SK-N-SH treated with all-trans-retinoic acid at 6 μM for 48 hours (cell line): ENCODE results near the gene EIF5A.

Experiments used
- ATAC-seq: fragments of 200-7000 bp; cut with Tn5 transposase; 3 replicates; pipeline ENCODE4 v1.9.1; 2020; ENCODE audit warnings: mild to moderate bottlenecking, moderate library complexity
- ARNTL ChIP-seq: fragments of 450-650 bp; formaldehyde crosslinking; IDR thresholded peaks from 2 replicates; pipeline ENCODE4 v1.5.0; 2020; ENCODE audit warnings: low read depth, mild to moderate bottlenecking, moderate library complexity, borderline replicate concordance
- BACH2 ChIP-seq: fragments of 250-450 bp; sonication (Bioruptor Pico); IDR thresholded peaks from 2 replicates; pipeline ENCODE4 v1.9.0; 2021; ENCODE audit warnings: mild to moderate bottlenecking, borderline replicate concordance
- CREB5 ChIP-seq: fragments of 250-450 bp; sonication (Bioruptor Pico); IDR thresholded peaks from 2 replicates; pipeline ENCODE4 v1.5.1; 2020; ENCODE audit warnings: low read depth, mild to moderate bottlenecking, moderate library complexity
- CSDC2 ChIP-seq: fragments of 250-450 bp; sonication (Bioruptor Pico); IDR thresholded peaks from 2 replicates; pipeline ENCODE4 v1.5.0; 2020; ENCODE audit warnings: mild to moderate bottlenecking, moderate library complexity
- ESRRG ChIP-seq: fragments of 250-450 bp; sonication (Bioruptor Pico); IDR thresholded peaks from 2 replicates; pipeline ENCODE4 v1.6.1; 2021; ENCODE audit warnings: mild to moderate bottlenecking
- ISL1 ChIP-seq: fragments of 250-450 bp; sonication (Bioruptor Pico); IDR thresholded peaks from 2 replicates; pipeline ENCODE4 v2.1.2; 2022; ENCODE audit warnings: mild to moderate bottlenecking, moderate library complexity
- OSR1 ChIP-seq: fragments of 250-450 bp; sonication (Bioruptor Pico); IDR thresholded peaks from 2 replicates; pipeline ENCODE4 v1.8.0; 2022; ENCODE audit warnings: moderate library complexity, mild to moderate bottlenecking, inconsistent platforms
- POU6F1 ChIP-seq: fragments of 250-450 bp; sonication (Bioruptor Pico); IDR thresholded peaks from 2 replicates; pipeline ENCODE4 v1.8.0; 2021; ENCODE audit warnings: low read depth, mild to moderate bottlenecking, moderate library complexity, borderline replicate concordance
- RARB ChIP-seq: fragments of 250-450 bp; sonication (Bioruptor Pico); IDR thresholded peaks from 2 replicates; pipeline ENCODE4 v1.8.0; 2021; ENCODE audit warnings: mild to moderate bottlenecking, moderate library complexity
- SNAI2 ChIP-seq: fragments of 250-450 bp; sonication (Bioruptor Pico); IDR thresholded peaks from 2 replicates; pipeline ENCODE4 v1.5.0; 2020; ENCODE audit warnings: mild to moderate bottlenecking, moderate library complexity
- TCF4 ChIP-seq: fragments of 250-450 bp; sonication (Bioruptor Pico); IDR thresholded peaks from 2 replicates; pipeline ENCODE4 v1.8.0; 2021; ENCODE audit warnings: mild to moderate bottlenecking, moderate library complexity, borderline replicate concordance
- TOX ChIP-seq: fragments of 250-450 bp; sonication (Bioruptor Pico); IDR thresholded peaks from 2 replicates; pipeline ENCODE4 v1.8.0; 2021; ENCODE audit warnings: mild to moderate bottlenecking, moderate library complexity, borderline replicate concordance
- TSHZ2 ChIP-seq: fragments of 250-450 bp; sonication (Bioruptor Pico); IDR thresholded peaks from 2 replicates; pipeline ENCODE4 v1.5.0; 2020; ENCODE audit warnings: mild to moderate bottlenecking, moderate library complexity
- ZC3H10 ChIP-seq: fragments of 250-450 bp; sonication (Bioruptor Pico); IDR thresholded peaks from 2 replicates; pipeline ENCODE4 v1.5.1; 2021; ENCODE audit warnings: mild to moderate bottlenecking, moderate library complexity
- ZFP3 ChIP-seq: fragments of 250-450 bp; sonication (Bioruptor Pico); IDR thresholded peaks from 2 replicates; pipeline ENCODE4 v1.5.0; 2020; ENCODE audit warnings: mild to moderate bottlenecking, moderate library complexity
- ZFP30 ChIP-seq: fragments of 450-650 bp; formaldehyde crosslinking; IDR thresholded peaks from 2 replicates; pipeline ENCODE4 v1.5.0; 2022; ENCODE audit warnings: mild to moderate bottlenecking, moderate library complexity
- ZNF565 ChIP-seq: fragments of 450-650 bp; formaldehyde crosslinking; conservative IDR thresholded peaks from 2 replicates; pipeline ENCODE4 v1.5.0; 2020; ENCODE audit warnings: low read depth, mild to moderate bottlenecking, moderate library complexity
- ZNF70 ChIP-seq: fragments of 450-650 bp; formaldehyde crosslinking; IDR thresholded peaks from 2 replicates; pipeline ENCODE4 v1.5.0; 2020; ENCODE audit warnings: mild to moderate bottlenecking, moderate library complexity
- ZNF8 ChIP-seq: fragments of 450-650 bp; formaldehyde crosslinking; IDR thresholded peaks from 2 replicates; pipeline ENCODE4 v1.5.0; 2020; ENCODE audit warnings: mild to moderate bottlenecking, moderate library complexity
- TF ChIP-seq, protein P1 (sequence below): fragments of 250-450 bp; sonication (Bioruptor Pico); IDR thresholded peaks from 2 replicates; pipeline ENCODE4 v1.8.0; 2020; ENCODE audit warnings: mild to moderate bottlenecking, moderate library complexity, borderline replicate concordance
- TF ChIP-seq, protein P2 (sequence below): fragments of 250-450 bp; sonication (Bioruptor Pico); IDR thresholded peaks from 2 replicates; pipeline ENCODE4 v1.5.1; 2021; ENCODE audit warnings: mild to moderate bottlenecking, moderate library complexity

The EIF5A gene

DNA sequence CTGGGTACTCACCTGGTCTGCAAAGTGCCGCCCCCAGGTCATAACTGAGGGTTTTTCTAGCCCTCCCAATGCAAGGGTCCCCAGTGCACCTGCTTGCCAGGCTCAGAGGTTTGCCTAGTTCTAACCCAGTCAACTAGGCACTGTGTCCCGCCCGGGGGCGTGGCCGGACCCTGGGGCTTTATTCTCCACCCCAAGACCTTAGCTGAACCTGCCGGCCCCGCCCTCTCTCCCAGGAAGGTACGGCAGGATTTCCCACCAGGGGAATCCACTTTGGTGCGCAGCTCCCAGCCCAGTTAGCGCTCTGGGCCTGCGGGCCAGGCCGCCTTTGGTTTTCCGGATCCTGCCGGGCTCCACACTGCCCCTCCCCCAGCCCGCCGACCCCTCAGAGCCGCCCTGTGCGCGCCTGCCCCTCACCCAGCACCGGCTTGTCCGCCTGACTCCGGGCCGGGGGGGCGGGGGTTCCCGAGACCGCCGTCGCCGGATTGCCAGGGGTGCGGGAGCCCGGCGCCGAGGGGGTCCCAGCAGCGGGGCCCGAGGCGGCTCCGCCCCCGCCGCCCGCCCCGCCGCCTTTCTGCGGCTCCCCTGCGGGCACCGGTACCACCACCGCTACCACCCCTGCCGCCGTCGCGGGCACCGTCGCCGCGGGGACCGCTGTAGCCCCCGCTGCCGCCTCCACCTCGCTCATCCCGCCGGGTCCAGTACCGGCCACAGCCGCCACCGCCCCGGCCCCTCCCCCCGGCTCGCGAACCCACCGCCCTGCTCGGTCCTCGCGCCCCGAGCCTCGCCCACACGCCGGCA, 13.4 kb upstream of the EIF5A start:
- ATAC-seq: no peak
- no peak for TF ChIP-seq TCF4
- TF ChIP-seq ESRRG (CRISPR knock-in tag): no peak
- no peak for TF ChIP-seq ARNTL (CRISPR knock-in tag)
- TF ChIP-seq, all 23 proteins: peak for 0

GRCh38 chr17:7294614-7295153, 12.7 kb upstream of the EIF5A start, which contains the start of gene YBX2:
TSS of gene YBX2 (minus strand) at chr17:7294639. CDS start at chr17:7294500, 139 bp downstream.
- ATAC-seq: peak; percentile 58
- TF ChIP-seq SNAI2 (CRISPR knock-in tag) (no peak), ZNF565 (CRISPR knock-in tag) (no peak), OSR1 (CRISPR knock-in tag) (no peak), ESRRG (CRISPR knock-in tag) (no peak), ZFP30 (CRISPR knock-in tag) (no peak), CREB5 (CRISPR knock-in tag) (no peak), ZC3H10 (no peak), ISL1 (CRISPR knock-in tag) (no peak), ZNF70 (no peak), TOX (CRISPR knock-in tag) (no peak), CSDC2 (CRISPR knock-in tag) (no peak), RARB (no peak), POU6F1 (no peak), ZNF8 (CRISPR knock-in tag) (no peak), ARNTL (CRISPR knock-in tag) (no peak), TCF4 (no peak)

DNA sequence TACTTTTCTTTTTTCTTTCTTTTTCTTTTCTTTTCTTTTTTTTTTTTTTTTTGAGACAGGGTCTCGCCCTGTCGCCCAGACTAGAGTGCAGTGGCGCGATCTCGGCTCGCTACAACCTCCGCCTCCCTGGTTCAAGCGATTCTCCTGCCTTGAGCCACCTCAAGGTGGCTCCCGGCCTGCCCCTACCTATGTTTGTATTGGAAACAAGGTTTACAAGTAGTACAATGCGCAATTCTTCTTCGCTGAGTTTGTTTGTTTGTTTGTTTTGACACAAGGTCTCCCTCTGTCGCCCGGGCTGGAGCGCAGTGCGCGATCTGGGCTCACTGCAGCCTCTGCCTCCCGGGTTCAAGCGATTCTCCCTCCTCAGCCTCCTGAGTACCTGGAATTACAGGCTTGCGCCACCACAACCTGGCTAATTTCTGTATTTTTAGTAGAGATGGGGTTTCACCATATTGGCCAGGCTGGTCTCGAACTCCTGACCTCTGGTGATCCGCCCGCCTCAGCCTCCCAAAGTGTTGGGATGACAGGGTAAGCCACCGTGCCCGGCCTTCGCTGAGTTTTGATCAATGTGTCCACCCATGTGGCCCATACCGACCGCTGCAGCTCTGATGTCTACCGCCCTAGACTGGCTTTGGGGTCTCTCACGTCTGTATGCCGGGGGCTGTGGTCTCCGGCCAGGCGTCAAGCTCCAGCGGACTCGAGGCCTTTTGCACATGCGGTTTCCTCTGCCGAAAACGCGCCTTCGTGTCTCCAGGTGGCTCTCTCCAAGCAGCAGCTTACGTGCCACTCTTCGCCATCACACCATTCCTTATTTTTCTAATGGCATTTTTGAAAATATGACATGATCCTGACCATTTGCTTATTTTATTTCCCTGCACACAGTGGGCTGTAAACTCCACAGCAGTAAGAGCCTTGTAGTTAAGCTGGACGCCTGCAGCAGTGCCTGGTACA, 11.9 kb upstream of the EIF5A start:
- no peak for ATAC-seq
- TF ChIP-seq ZNF70: no peak
- no peak for TF ChIP-seq ZFP3
- no peak for TF ChIP-seq ZC3H10
- no peak for TF ChIP-seq TOX (CRISPR knock-in tag)
- TF ChIP-seq, protein P1, sequence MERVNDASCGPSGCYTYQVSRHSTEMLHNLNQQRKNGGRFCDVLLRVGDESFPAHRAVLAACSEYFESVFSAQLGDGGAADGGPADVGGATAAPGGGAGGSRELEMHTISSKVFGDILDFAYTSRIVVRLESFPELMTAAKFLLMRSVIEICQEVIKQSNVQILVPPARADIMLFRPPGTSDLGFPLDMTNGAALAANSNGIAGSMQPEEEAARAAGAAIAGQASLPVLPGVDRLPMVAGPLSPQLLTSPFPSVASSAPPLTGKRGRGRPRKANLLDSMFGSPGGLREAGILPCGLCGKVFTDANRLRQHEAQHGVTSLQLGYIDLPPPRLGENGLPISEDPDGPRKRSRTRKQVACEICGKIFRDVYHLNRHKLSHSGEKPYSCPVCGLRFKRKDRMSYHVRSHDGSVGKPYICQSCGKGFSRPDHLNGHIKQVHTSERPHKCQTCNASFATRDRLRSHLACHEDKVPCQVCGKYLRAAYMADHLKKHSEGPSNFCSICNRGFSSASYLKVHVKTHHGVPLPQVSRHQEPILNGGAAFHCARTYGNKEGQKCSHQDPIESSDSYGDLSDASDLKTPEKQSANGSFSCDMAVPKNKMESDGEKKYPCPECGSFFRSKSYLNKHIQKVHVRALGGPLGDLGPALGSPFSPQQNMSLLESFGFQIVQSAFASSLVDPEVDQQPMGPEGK (CRISPR knock-in tag): no peak
- TF ChIP-seq RARB: no peak

GRCh38 chr17:7296189-7296861, 11.1 kb upstream of the EIF5A start:
- peak; percentile 92 for ATAC-seq
- TF ChIP-seq TSHZ2 (CRISPR knock-in tag) (no peak), ZFP3 (no peak), ISL1 (CRISPR knock-in tag) (no peak), BACH2 (CRISPR knock-in tag) (no peak), ZNF8 (CRISPR knock-in tag) (no peak), CREB5 (CRISPR knock-in tag) (no peak), ZNF70 (no peak), CSDC2 (CRISPR knock-in tag) (no peak)
- TF ChIP-seq, protein P2, sequence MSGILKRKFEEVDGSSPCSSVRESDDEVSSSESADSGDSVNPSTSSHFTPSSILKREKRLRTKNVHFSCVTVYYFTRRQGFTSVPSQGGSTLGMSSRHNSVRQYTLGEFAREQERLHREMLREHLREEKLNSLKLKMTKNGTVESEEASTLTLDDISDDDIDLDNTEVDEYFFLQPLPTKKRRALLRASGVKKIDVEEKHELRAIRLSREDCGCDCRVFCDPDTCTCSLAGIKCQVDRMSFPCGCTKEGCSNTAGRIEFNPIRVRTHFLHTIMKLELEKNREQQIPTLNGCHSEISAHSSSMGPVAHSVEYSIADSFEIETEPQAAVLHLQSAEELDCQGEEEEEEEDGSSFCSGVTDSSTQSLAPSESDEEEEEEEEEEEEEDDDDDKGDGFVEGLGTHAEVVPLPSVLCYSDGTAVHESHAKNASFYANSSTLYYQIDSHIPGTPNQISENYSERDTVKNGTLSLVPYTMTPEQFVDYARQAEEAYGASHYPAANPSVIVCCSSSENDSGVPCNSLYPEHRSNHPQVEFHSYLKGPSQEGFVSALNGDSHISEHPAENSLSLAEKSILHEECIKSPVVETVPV: no peak
